GM18508 (cell line): ENCODE data around the gene FCN3.

Experiments used
- ATAC-seq: cut with Tn5 transposase; IDR thresholded peaks from one replicate; pipeline ENCODE4 v1.9.1; 2021; ENCODE audit warnings: moderate number of reproducible peaks; ENCODE audit not compliant: insufficient read depth, unreplicated experiment

Gene FCN3

GRCh38 chr1:27381969-27382762 lies 7.5 kb upstream of the FCN3 start:
- no peak for ATAC-seq

- no peak for ATAC-seq
Observed at GRCh38 chr1:27380766-27381733, 6.4 kb upstream of the FCN3 start.

GRCh38 chr1:27380224-27380623 lies 5.6 kb upstream of the FCN3 start:
- ATAC-seq: no peak

GRCh38 chr1:27379564-27380122 lies 5.0 kb upstream of the FCN3 start:
- ATAC-seq: no peak

GRCh38 chr1:27377760-27378495 lies 3.3 kb upstream of the FCN3 start:
- ATAC-seq: no peak

GRCh38 chr1:27372808-27373690 lies 1.6 kb downstream of the FCN3 start:
- no peak for ATAC-seq

GRCh38 chr1:27372022-27372807 lies 2.4 kb downstream of the FCN3 start:
- no peak for ATAC-seq

- no peak for ATAC-seq
Observed at GRCh38 chr1:27368869-27369582, 5.6 kb downstream of the FCN3 start.

- ATAC-seq: no peak
Observed at GRCh38 chr1:27367160-27367650, 7.4 kb downstream of the FCN3 start.

GRCh38 chr1:27366411-27367159 lies 8.0 kb downstream of the FCN3 start, which contains the start of gene MAP3K6:
Gene MAP3K6, minus strand, starts transcription at chr1:27366961. Its CDS starts 364 bp downstream, at chr1:27366597.
- no peak for ATAC-seq

GRCh38 chr1:27366113-27366410 lies 8.6 kb downstream of the FCN3 start:
- ATAC-seq: no peak

- ATAC-seq: no peak
Observed at GRCh38 chr1:27365372-27366112, 9.1 kb downstream of the FCN3 start.

GRCh38 chr1:27364696-27365371 lies 9.8 kb downstream of the FCN3 start:
- no peak for ATAC-seq

- no peak for ATAC-seq
Observed at GRCh38 chr1:27363766-27364695, 10.6 kb downstream of the FCN3 start.

- no peak for ATAC-seq
Observed at GRCh38 chr1:27361553-27361952, 13.1 kb downstream of the FCN3 start.
